H1 (cell line): ENCODE results near the gene MLANA. TPM values are rescaled to one million over a fixed set of nuclear protein-coding genes. Genes with fewer than 3 reads are reported as not detected.

Source experiments
- CTCF ChIA-PET: fragments of 300-600 bp; sonication (Branson Sonifier 250); formaldehyde crosslinking; loops from one replicate; lab custom pipeline; 2021; ENCODE audit not compliant: partially characterized antibody; lab: Charles Lee
- POLR2A ChIA-PET: fragments of 300-600 bp; sonication (Branson Sonifier 250); formaldehyde crosslinking; loops from one replicate; lab custom pipeline; 2021; ENCODE audit warnings: inconsistent platforms; ENCODE audit not compliant: partially characterized antibody; lab: Charles Lee
- DNase-seq, 2 experiments: peaks; one replicate each; pipeline versions ENCODE4 v3.0.0 to v3.0.0-alpha.2; 2010 to 2022; ENCODE audit warnings: low spot score in 2 of 2, low read depth in 1 of 2, mixed read lengths in 1 of 2
- FAIRE-seq: peaks from 2 replicates; lab custom pipeline; 2011; peaks lifted over from hg19 to GRCh38; lab: Jason Lieb, UNC
- H2AFZ ChIP-seq: 2 replicates; pipeline ENCODE4 v1.8.1; 2012; ENCODE audit warnings: low read length, inconsistent platforms
- H2AK5ac ChIP-seq: 2 replicates; pipeline ENCODE4 v1.6.1; 2013; ENCODE audit warnings: low read depth, low read length
- H2BK120ac ChIP-seq: replicated peaks from 2 replicates; pipeline ENCODE3; 2013; ENCODE audit warnings: low read depth, low read length, inconsistent platforms
- H2BK12ac ChIP-seq: 2 replicates; pipeline ENCODE4 v1.6.1; 2013; ENCODE audit warnings: low read depth, low read length
- H2BK15ac ChIP-seq: 2 replicates; pipeline ENCODE4 v1.6.1; 2013; ENCODE audit warnings: low read length
- H2BK20ac ChIP-seq: 2 replicates; pipeline ENCODE4 v1.6.1; 2013; ENCODE audit warnings: low read length
- H2BK5ac ChIP-seq: 2 replicates; pipeline ENCODE4 v1.6.1; 2013; ENCODE audit warnings: low read depth, low read length
- H3K14ac ChIP-seq: 2 replicates; pipeline ENCODE4 v1.6.1; 2013; ENCODE audit warnings: inconsistent platforms; ENCODE audit not compliant: insufficient read length
- H3K18ac ChIP-seq: 2 replicates; pipeline ENCODE4 v1.6.1; 2013; ENCODE audit warnings: low read length; ENCODE audit errors: extremely low read depth
- H3K23ac ChIP-seq: 2 replicates; pipeline ENCODE4 v1.6.1; 2013; ENCODE audit warnings: inconsistent platforms; ENCODE audit not compliant: insufficient read length
- H3K23me2 ChIP-seq: 2 replicates; pipeline ENCODE4 v1.6.1; 2013; ENCODE audit warnings: low read depth, low read length
- H3K27ac ChIP-seq: 2 replicates; pipeline ENCODE4 v1.6.1; 2011; ENCODE audit warnings: low read depth, low read length, inconsistent platforms
- H3K27me3 ChIP-seq, 4 experiments: replicated peaks in 1 of 4; 1 replicate in 1 of 4; 2 replicates in 3 of 4; pipeline versions ENCODE4 v1.6.1 to v1.8.1; 2011 to 2013; ENCODE audit warnings: low read length in 3 of 4, mild to moderate bottlenecking in 3 of 4, inconsistent platforms in 2 of 4, mixed read lengths in 2 of 4, moderate library complexity in 1 of 4; ENCODE audit not compliant: control insufficient read depth in 3 of 4, insufficient read depth in 3 of 4; ENCODE audit errors: extremely low read depth in 1 of 4
- H3K36me3 ChIP-seq, 4 experiments: 2 replicates each; pipeline versions ENCODE4 v1.6.1 to v1.8.1; 2011 to 2013; ENCODE audit warnings: mild to moderate bottlenecking in 4 of 4, low read length in 3 of 4, moderate library complexity in 2 of 4, control low read depth in 1 of 4, inconsistent platforms in 1 of 4; ENCODE audit not compliant: insufficient read depth in 4 of 4, control insufficient read depth in 2 of 4
- H3K4ac ChIP-seq: replicated peaks from 2 replicates; pipeline ENCODE3; 2013; ENCODE audit warnings: low read length, low read depth, mixed read lengths, inconsistent platforms; ENCODE audit not compliant: insufficient read length
- H3K4me1 ChIP-seq, 4 experiments: replicated peaks in 1 of 4; 1 replicate in 1 of 4; 2 replicates in 3 of 4; pipeline versions ENCODE4 v1.6.1 to v1.8.1; 2011 to 2013; ENCODE audit warnings: low read length in 3 of 4, inconsistent platforms in 2 of 4, mixed read lengths in 1 of 4; ENCODE audit not compliant: insufficient read depth in 4 of 4, control insufficient read depth in 3 of 4
- H3K4me2 ChIP-seq, 2 experiments: 2 replicates each; pipeline versions ENCODE4 v1.6.1 to v1.8.1; 2011 to 2013; ENCODE audit warnings: low read depth in 2 of 2, low read length in 2 of 2, control low read depth in 1 of 2, inconsistent platforms in 1 of 2, mild to moderate bottlenecking in 1 of 2; ENCODE audit not compliant: insufficient read depth in 1 of 2
- H3K4me3 ChIP-seq, 4 experiments: fragments of 200-600, 300-600 bp in 1 of 4; sonication (generic), shearing (Covaris generic), sonication (Bioruptor Twin) in 1 of 4; 2 replicates each; pipeline versions ENCODE4 v1.5.1 to v1.8.1; 2011 to 2016; ENCODE audit warnings: low read length in 4 of 4, low read depth in 3 of 4, control low read depth in 2 of 4, inconsistent platforms in 2 of 4, mild to moderate bottlenecking in 2 of 4, mixed read lengths in 1 of 4, moderate library complexity in 1 of 4; ENCODE audit not compliant: insufficient read depth in 2 of 4; ENCODE audit errors: extremely low read depth in 1 of 4
- H3K56ac ChIP-seq: replicated peaks from 2 replicates; pipeline ENCODE3; 2013; ENCODE audit warnings: low read depth, mild to moderate bottlenecking, mixed read lengths, low read length, inconsistent platforms; ENCODE audit not compliant: insufficient read length
- H3K79me1 ChIP-seq: 2 replicates; pipeline ENCODE4 v1.6.1; 2013; ENCODE audit warnings: low read depth, low read length, control low read depth
- H3K79me2 ChIP-seq, 2 experiments: 2 replicates each; pipeline versions ENCODE4 v1.6.1 to v1.8.1; 2012 to 2013; ENCODE audit warnings: low read length in 2 of 2, mild to moderate bottlenecking in 2 of 2, inconsistent platforms in 1 of 2; ENCODE audit not compliant: insufficient read depth in 2 of 2, control insufficient read depth in 1 of 2
- H3K9ac ChIP-seq, 4 experiments: replicated peaks in 1 of 4; 1 replicate in 1 of 4; 2 replicates in 3 of 4; pipeline versions ENCODE4 v1.6.1 to v1.8.1; 2011 to 2013; ENCODE audit warnings: low read depth in 3 of 4, low read length in 3 of 4, control low read depth in 2 of 4, mild to moderate bottlenecking in 2 of 4, moderate library complexity in 2 of 4, inconsistent platforms in 1 of 4; ENCODE audit errors: extremely low read depth in 1 of 4
- H3K9me3 ChIP-seq, 2 experiments: 2 replicates each; pipeline versions ENCODE4 v1.6.1 to v1.8.1; 2012 to 2013; ENCODE audit warnings: mild to moderate bottlenecking in 2 of 2, moderate library complexity in 2 of 2, control low read depth in 1 of 2, inconsistent platforms in 1 of 2, low read depth in 1 of 2, low read length in 1 of 2, mixed read lengths in 1 of 2; ENCODE audit not compliant: insufficient read depth in 2 of 2
- H4K20me1 ChIP-seq, 2 experiments: replicated peaks in 1 of 2; 2 replicates each; pipeline versions ENCODE3 to v1.8.1; 2011 to 2013; ENCODE audit warnings: inconsistent platforms in 2 of 2, low read length in 2 of 2, mild to moderate bottlenecking in 1 of 2; ENCODE audit not compliant: insufficient read depth in 2 of 2, control insufficient read depth in 1 of 2
- H4K5ac ChIP-seq: 2 replicates; pipeline ENCODE4 v1.6.1; 2013; ENCODE audit warnings: low read length, low read depth, mixed read lengths, inconsistent platforms; ENCODE audit not compliant: insufficient read length
- H4K8ac ChIP-seq: 2 replicates; pipeline ENCODE4 v1.8.0; 2013; ENCODE audit warnings: mild to moderate bottlenecking, moderate library complexity, low read length, inconsistent platforms; ENCODE audit not compliant: insufficient read depth; ENCODE audit errors: extremely low read depth
- H4K91ac ChIP-seq: replicated peaks from 2 replicates; pipeline ENCODE3; 2013; ENCODE audit warnings: low read length, mixed read lengths, inconsistent platforms; ENCODE audit not compliant: insufficient read length
- ATF3 ChIP-seq: IDR thresholded peaks from 2 replicates; pipeline ENCODE4 v1.6.1; 2011; ENCODE audit warnings: low read depth, mild to moderate bottlenecking, low read length; ENCODE audit not compliant: insufficient read depth
- BCL11A ChIP-seq, 2 experiments: IDR thresholded peaks; one replicate each; pipeline ENCODE4 v1.6.1; 2011; ENCODE audit warnings: low read depth in 2 of 2, low read length in 2 of 2, mild to moderate bottlenecking in 2 of 2
- BRCA1 ChIP-seq: IDR thresholded peaks from 2 replicates; pipeline ENCODE4 v1.6.1; 2012; ENCODE audit warnings: low read depth, low read length, improper control_type of control experiment
- CHD2 ChIP-seq: IDR thresholded peaks from 2 replicates; pipeline ENCODE4 v1.6.1; 2012; ENCODE audit warnings: low read length, improper control_type of control experiment
- RNF2 ChIP-seq: fragments of 200-900, 300-1000 bp; sonication (generic); IDR thresholded peaks from 2 replicates; pipeline ENCODE4 v1.7.1; 2016; ENCODE audit warnings: borderline replicate concordance, low read depth, mild to moderate bottlenecking, antibody characterized with exemption, low read length; ENCODE audit not compliant: poor library complexity, severe bottlenecking; ENCODE audit errors: missing control alignments
- SIX5 ChIP-seq: IDR thresholded peaks from 2 replicates; pipeline ENCODE4 v1.6.1; 2011; ENCODE audit warnings: mild to moderate bottlenecking, low read depth, low read length
- WGBS, 2 experiments: shearing (Covaris generic) in 1 of 2; methylation state at CpG; one replicate each; pipeline versions ENCODE4 v1.1.6 to v1.1.7; 2013 to 2015; ENCODE audit warnings: low lambda C conversion rate in 2 of 2, mixed read lengths in 2 of 2, inconsistent platforms in 1 of 2, low coverage in 1 of 2, missing lambda C conversion rate in 1 of 2; ENCODE audit not compliant: insufficient replicate concordance in 2 of 2, insufficient coverage in 1 of 2, insufficient read length in 1 of 2; ENCODE audit errors: extremely low coverage in 1 of 2, missing lambda C conversion rate in 1 of 2; 5-methylcytosine and 5-hydroxymethylcytosine counted together
- polyA plus RNA-seq, 7 experiments: library from polyadenylated mRNA; depleted of rRNA in 3 of 7; stranded (reverse) in 5 of 7; unstranded in 2 of 7; fragments of >200 nt in 5 of 7; fragments of 200-250 nt in 2 of 7; gene quantifications; 1 replicate in 5 of 7; 2 replicates in 1 of 7; 4 replicates in 1 of 7; pipeline versions ENCODE4 v1.2.1 to v1.2.3, GENCODE V29; 2011 to 2013; ENCODE audit warnings: missing spikeins in 2 of 7, mixed read lengths in 2 of 7
- total RNA-seq: library from RNA; stranded (reverse); fragmentation: NEBNext Ultra II Directional; extraction: Animal tissue kit (Norgen Biotek cat#: 25700); gene quantifications from 2 replicates; pipeline ENCODE4 v1.2.1, GENCODE V29; 2021

Gene MLANA
- total and polyA plus RNA-seq, 2 of the 8 experiments (the other 6 are each of a cell fraction or from before 2014, with no cell fraction given) = not detected

- TF ChIP-seq RNF2 = no peak
- TF ChIP-seq SIX5 = no peak
- TF ChIP-seq BRCA1 = no peak
- TF ChIP-seq CHD2 = no peak
- TF ChIP-seq ATF3 = no peak
- TF ChIP-seq BCL11A (IDR thresholded peaks at IDR 0.05; ENCODE audit: low read depth in 2 of 2, low read length in 2 of 2) = no peak
- FAIRE-seq = no peak
Observed at GRCh38 chr9:5895782-5896181, 5.1 kb downstream of the MLANA start.

More at GRCh38 chr9:5895782-5896181, 5.1 kb downstream of the MLANA start:
- H4K91ac ChIP-seq = no peak overlapping the region
- H2AFZ ChIP-seq = no peak overlapping the region
- H4K20me1 ChIP-seq = no peaks in the 10 kb centered on the region
- no peak overlapping the region for H3K4ac ChIP-seq
- no peak for DNase-seq
- H2BK5ac ChIP-seq = no peak overlapping the region
- ChIA-PET POLR2A (interaction anchor here (1.2 to 1.5 kb wide), 2 partner anchors 10 to 112 kb away, joined by 3 read pairs; no protein-coding TSS in a partner anchor), CTCF (interaction anchor here (0.9 to 9.8 kb wide), 5 partner anchors 9 to 411 kb away, joined by 3 to 120 read pairs (median 5); no protein-coding TSS in a partner anchor)
- H2BK12ac ChIP-seq = no peak overlapping the region
- H3K23ac ChIP-seq = no peak overlapping the region
- no peaks in the 10 kb centered on the region for H3K36me3 ChIP-seq
- H3K27me3 ChIP-seq = no peaks in the 10 kb centered on the region
- no peak overlapping the region; the same call in 1 of the 2 replicates for H4K8ac ChIP-seq
- no peaks in the 10 kb centered on the region for H3K9me3 ChIP-seq
- no peak overlapping the region for H3K14ac ChIP-seq
- no peaks in the 10 kb centered on the region for H3K4me1 ChIP-seq
- H2BK120ac ChIP-seq = no peak overlapping the region
- H3K9ac ChIP-seq = no peak overlapping the region
- H2BK20ac ChIP-seq = no peak overlapping the region
- WGBS, 2 experiments = 86% methylated on average over 6 of the region's 6 CpGs; no CpG with 5 or more reads in 1 of the 2 experiments
- H3K4me3 ChIP-seq = no peak overlapping the region
- no peak overlapping the region for H3K27ac ChIP-seq
- no peak overlapping the region for H3K56ac ChIP-seq
- H4K5ac ChIP-seq = no peak overlapping the region
- no peaks in the 10 kb centered on the region; the same call in 1 of the 2 replicates for H3K79me1 ChIP-seq
- H2BK15ac ChIP-seq = no peak overlapping the region
- no peak overlapping the region for H3K4me2 ChIP-seq
- no peak overlapping the region for H3K18ac ChIP-seq
- H3K23me2 ChIP-seq = no peaks in the 10 kb centered on the region
- H3K79me2 ChIP-seq = no peaks in the 10 kb centered on the region
- H2AK5ac ChIP-seq = no peak overlapping the region
